GF-D8 (cell line): ENCODE results near the gene PPDPF.
A peak's percentile ranks its signal among the peaks of the same experiment; 100 is the strongest.

Source experiments
- DNase-seq: peaks from one replicate; lab custom pipeline; 2025; lab: John Stamatoyannopoulos, UW

The PPDPF gene

GRCh38 chr20:63522091-63522868, 1.7 kb downstream of the PPDPF start:
- DNase-seq: no peak

GRCh38 chr20:63522981-63523611, 2.5 kb downstream of the PPDPF start:
- no peak for DNase-seq

- DNase-seq: no peak
Observed at GRCh38 chr20:63525185-63525584, 4.6 kb downstream of the PPDPF start.

GRCh38 chr20:63525971-63526370, 5.4 kb downstream of the PPDPF start:
- no peak for DNase-seq

- no peak for DNase-seq
Observed at GRCh38 chr20:63527184-63527583, 6.6 kb downstream of the PPDPF start.

- DNase-seq: no peak
Observed at GRCh38 chr20:63529180-63529860, 8.8 kb downstream of the PPDPF start.

- no peak for DNase-seq
Observed at GRCh38 chr20:63529861-63530787, 9.6 kb downstream of the PPDPF start.

GRCh38 chr20:63530788-63531160, 10.2 kb downstream of the PPDPF start:
- no peak for DNase-seq

GRCh38 chr20:63531686-63532448, 11.3 kb downstream of the PPDPF start:
- DNase-seq: no peak

GRCh38 chr20:63532449-63532971, 11.9 kb downstream of the PPDPF start:
- no peak for DNase-seq

- DNase-seq: no peak
Observed at GRCh38 chr20:63533388-63533787, 12.8 kb downstream of the PPDPF start.

GRCh38 chr20:63533871-63534393, 13.4 kb downstream of the PPDPF start:
- no peak for DNase-seq

GRCh38 chr20:63534427-63534830, 13.9 kb downstream of the PPDPF start:
- no peak for DNase-seq

GRCh38 chr20:63534831-63535651, 14.5 kb downstream of the PPDPF start:
- DNase-seq: no peak

- DNase-seq: no peak
Observed at GRCh38 chr20:63536241-63536977, 15.8 kb downstream of the PPDPF start.

GRCh38 chr20:63536997-63537524, 16.5 kb downstream of the PPDPF start, which contains the start of gene PTK6:
Gene PTK6, minus strand, starts transcription at chr20:63537376. Its CDS starts 62 bp downstream, at chr20:63537314.
- no peak for DNase-seq

- DNase-seq: peak; percentile 80
Observed at GRCh38 chr20:63537525-63538203, 17.1 kb downstream of the PPDPF start.
